ENCODE results near the gene CPB2.

GRCh38 chr13:46104868-46105267 lies at the start of gene CPB2:
- TF ChIP-seq CTCF (IDR thresholded peaks at IDR 0.05), result no peak
- TF ChIP-seq POLR2A (IDR thresholded peaks at IDR 0.05), result no peak
